MM.1S (cell line): Measurements from ENCODE around the gene TARDBP.

Experiments
- DNase-seq: peaks from one replicate; pipeline ENCODE4 v3.0.0-alpha.2; 2015
- H2AFZ ChIP-seq: fragments of 300-600 bp; sonication (generic); 2 replicates; pipeline ENCODE4 v1.6.0; 2016; ENCODE audit warnings: antibody characterized with exemption, low read length
- H3F3A ChIP-seq: fragments of 300-600 bp; sonication (generic); 2 replicates; pipeline ENCODE4 v1.6.1; 2016; ENCODE audit warnings: mild to moderate bottlenecking, antibody characterized with exemption, low read length, moderate library complexity, mixed read lengths; ENCODE audit not compliant: insufficient read depth
- H3K27ac ChIP-seq: fragments of 300-600 bp; sonication (generic); 2 replicates; pipeline ENCODE4 v1.5.1; 2016; ENCODE audit warnings: mild to moderate bottlenecking, low read length
- H3K27me3 ChIP-seq: fragments of 300-600 bp; sonication (generic); replicated peaks from 2 replicates; pipeline ENCODE4 v1.6.0; 2016; ENCODE audit warnings: low read length; ENCODE audit not compliant: insufficient read depth
- H3K36me3 ChIP-seq: fragments of 300-600 bp; sonication (generic); replicated peaks from 2 replicates; pipeline ENCODE4 v1.6.1; 2016; ENCODE audit warnings: mild to moderate bottlenecking, low read length, mixed read lengths; ENCODE audit not compliant: insufficient read depth
- H3K4me1 ChIP-seq: fragments of 300-600 bp; sonication (generic); 2 replicates; pipeline ENCODE4 v1.6.1; 2016; ENCODE audit warnings: low read length, mixed read lengths
- H3K4me2 ChIP-seq: fragments of 300-600 bp; sonication (generic); 2 replicates; pipeline ENCODE4 v1.6.0; 2016; ENCODE audit warnings: low read depth, low read length
- H3K4me3 ChIP-seq: fragments of 300-600 bp; sonication (generic); 2 replicates; pipeline ENCODE4 v1.5.1; 2016; ENCODE audit warnings: low read length, mixed read lengths
- H3K79me2 ChIP-seq: fragments of 300-600 bp; sonication (generic); 2 replicates; pipeline ENCODE4 v1.6.1; 2016; ENCODE audit warnings: mixed run types, low read length, mixed read lengths
- H3K9ac ChIP-seq: fragments of 300-600 bp; sonication (generic); 2 replicates; pipeline ENCODE4 v1.6.1; 2016; ENCODE audit warnings: low read length, mixed read lengths
- H3K9me2 ChIP-seq: fragments of 300-600 bp; sonication (generic); replicated peaks from 2 replicates; pipeline ENCODE4 v1.6.1; 2016; ENCODE audit warnings: mild to moderate bottlenecking, low read length, mixed read lengths; ENCODE audit not compliant: insufficient read depth
- H3K9me3 ChIP-seq: fragments of 300-600 bp; sonication (generic); replicated peaks from 2 replicates; pipeline ENCODE4 v1.6.1; 2016; ENCODE audit warnings: mild to moderate bottlenecking, low read length, mixed read lengths; ENCODE audit not compliant: insufficient read depth
- H4K20me1 ChIP-seq: fragments of 300-600 bp; sonication (generic); 2 replicates; pipeline ENCODE4 v1.6.1; 2016; ENCODE audit warnings: mild to moderate bottlenecking, low read length, moderate library complexity, mixed read lengths; ENCODE audit not compliant: insufficient read depth
- CTCF ChIP-seq: fragments of 300-600 bp; sonication (generic); IDR thresholded peaks from 2 replicates; pipeline ENCODE4 v1.5.1; 2016; ENCODE audit warnings: antibody characterized with exemption, low read length, mixed read lengths
- EZH2 ChIP-seq: fragments of 300-600 bp; sonication (generic); optimal IDR thresholded peaks from 2 replicates; pipeline ENCODE3; 2017; ENCODE audit warnings: low read depth, mild to moderate bottlenecking, antibody characterized with exemption, low read length, mixed read lengths
- EZH2phosphoT487 ChIP-seq: fragments of 300-600 bp; sonication (generic); IDR thresholded peaks from 2 replicates; pipeline ENCODE4 v1.6.1; 2018; ENCODE audit warnings: antibody characterized with exemption, low read length

Gene TARDBP

DNA sequence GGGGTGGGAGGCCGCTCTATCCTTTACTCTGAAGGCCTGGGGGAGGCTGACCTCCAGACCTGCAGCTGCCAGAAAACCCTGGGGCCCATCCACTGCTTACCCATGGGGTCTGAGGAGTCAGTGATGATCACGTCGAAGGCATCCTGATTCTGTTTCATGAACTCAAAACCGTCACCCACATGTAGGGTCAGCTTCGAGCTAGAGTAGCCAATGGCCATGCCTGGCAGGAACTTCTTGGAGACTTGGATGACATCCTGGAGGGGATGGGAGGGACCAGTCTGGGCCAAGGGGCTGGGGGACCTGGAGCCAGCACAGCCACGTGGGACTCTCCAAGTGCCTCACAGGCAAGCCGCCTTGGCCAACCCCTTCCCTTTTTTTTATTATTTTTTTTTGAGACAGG is 44.0 kb downstream of the TARDBP start:
- TF ChIP-seq EZH2 (no peak), CTCF (no peak), EZH2phosphoT487 (no peak)
- H3K9me2 ChIP-seq = no peaks in the 10 kb centered on the region
- DNase-seq = no peak
- no peak overlapping the region for H2AFZ ChIP-seq
- peaks cover 40% of the 10 kb centered on the region for H3K79me2 ChIP-seq
- no peak overlapping the region for H3K4me3 ChIP-seq
- peaks cover 11% of the 10 kb centered on the region for H3K4me1 ChIP-seq
- H4K20me1 ChIP-seq = 0 out of 2 replicates have a peak, but pooled peaks cover 3% of the 10 kb centered on the region
- H3K9ac ChIP-seq = no peak overlapping the region
- no peak overlapping the region for H3K4me2 ChIP-seq
- H3F3A ChIP-seq = peaks cover 27% of the 10 kb centered on the region
- no peaks in the 10 kb centered on the region for H3K27me3 ChIP-seq
- no peaks in the 10 kb centered on the region for H3K9me3 ChIP-seq
- H3K36me3 ChIP-seq = no peaks in the 10 kb centered on the region; the same call in none of the 2 replicates
- no peak overlapping the region for H3K27ac ChIP-seq

GRCh38 chr1:11057477-11057876 is 45.0 kb downstream of the TARDBP start:
- no peak overlapping the region for H3K9ac ChIP-seq
- peaks cover 42% of the 10 kb centered on the region for H3K79me2 ChIP-seq

GRCh38 chr1:11058026-11058425 is 45.6 kb downstream of the TARDBP start:
- H3K4me2 ChIP-seq = no peak overlapping the region

More at GRCh38 chr1:11057477-11057876, 45.0 kb downstream of the TARDBP start:
- Histone ChIP-seq H3K27me3 (no peaks in the 10 kb centered on the region), H3K27ac (no peak overlapping the region), H3K36me3 (no peaks in the 10 kb centered on the region; the same call in none of the 2 replicates), H4K20me1 (0 out of 2 replicates have a peak, but pooled peaks cover 3% of the 10 kb centered on the region), H3K9me3 (no peaks in the 10 kb centered on the region), H3K4me2 (no peak overlapping the region), H3K4me3 (no peak overlapping the region), H3K4me1 (peaks cover 15% of the 10 kb centered on the region), H3K9me2 (no peaks in the 10 kb centered on the region), H2AFZ (no peak overlapping the region), H3F3A (peaks cover 26% of the 10 kb centered on the region)
- TF ChIP-seq EZH2 = no peak
- DNase-seq = no peak

More at GRCh38 chr1:11058026-11058425, 45.6 kb downstream of the TARDBP start:
- H3K27me3 ChIP-seq = no peaks in the 10 kb centered on the region
- H3K79me2 ChIP-seq = peaks cover 42% of the 10 kb centered on the region
- H3K9ac ChIP-seq = no peak overlapping the region
- H3K27ac ChIP-seq = no peak overlapping the region
- 0 out of 2 replicates have a peak, but pooled peaks cover 3% of the 10 kb centered on the region for H4K20me1 ChIP-seq
- H3K36me3 ChIP-seq = no peaks in the 10 kb centered on the region; the same call in none of the 2 replicates
- no peaks in the 10 kb centered on the region for H3K9me3 ChIP-seq
- no peak for DNase-seq
- no peak overlapping the region for H2AFZ ChIP-seq
- H3K9me2 ChIP-seq = no peaks in the 10 kb centered on the region
- H3K4me1 ChIP-seq = peaks cover 15% of the 10 kb centered on the region
- H3F3A ChIP-seq = peaks cover 24% of the 10 kb centered on the region
- TF ChIP-seq EZH2 = no peak
- no peak for TF ChIP-seq CTCF
- H3K4me3 ChIP-seq = no peak overlapping the region
